Measurements from ENCODE around the gene AIF1. TPM values are rescaled to one million over a fixed set of nuclear protein-coding genes. Genes with fewer than 3 reads are reported as not detected.
A peak's percentile ranks its signal among the peaks of the same experiment; 100 is the strongest.

AIF1 gene
- total RNA-seq, 1 experiment from 2014 or later: not detected

GRCh38 chr6:31655349-31656237, 40.6 kb downstream of the AIF1 start, which contains the start of gene APOM:
APOM (plus strand) TSS chr6:31655894; CDS start chr6:31655967, 73 bp downstream.
- TF ChIP-seq, protein P1, sequence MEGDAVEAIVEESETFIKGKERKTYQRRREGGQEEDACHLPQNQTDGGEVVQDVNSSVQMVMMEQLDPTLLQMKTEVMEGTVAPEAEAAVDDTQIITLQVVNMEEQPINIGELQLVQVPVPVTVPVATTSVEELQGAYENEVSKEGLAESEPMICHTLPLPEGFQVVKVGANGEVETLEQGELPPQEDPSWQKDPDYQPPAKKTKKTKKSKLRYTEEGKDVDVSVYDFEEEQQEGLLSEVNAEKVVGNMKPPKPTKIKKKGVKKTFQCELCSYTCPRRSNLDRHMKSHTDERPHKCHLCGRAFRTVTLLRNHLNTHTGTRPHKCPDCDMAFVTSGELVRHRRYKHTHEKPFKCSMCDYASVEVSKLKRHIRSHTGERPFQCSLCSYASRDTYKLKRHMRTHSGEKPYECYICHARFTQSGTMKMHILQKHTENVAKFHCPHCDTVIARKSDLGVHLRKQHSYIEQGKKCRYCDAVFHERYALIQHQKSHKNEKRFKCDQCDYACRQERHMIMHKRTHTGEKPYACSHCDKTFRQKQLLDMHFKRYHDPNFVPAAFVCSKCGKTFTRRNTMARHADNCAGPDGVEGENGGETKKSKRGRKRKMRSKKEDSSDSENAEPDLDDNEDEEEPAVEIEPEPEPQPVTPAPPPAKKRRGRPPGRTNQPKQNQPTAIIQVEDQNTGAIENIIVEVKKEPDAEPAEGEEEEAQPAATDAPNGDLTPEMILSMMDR (conservative IDR thresholded peaks at IDR 0.05; ENCODE audit: low read depth, low read length): no peak
- TF ChIP-seq EZH2phosphoT487 (IDR thresholded peaks at IDR 0.05; ENCODE audit: borderline replicate concordance, low read length) (no peak), EZH2 (IDR thresholded peaks at IDR 0.05; ENCODE audit: low read length, unreplicated experiment) (no peak)
- H3K27ac ChIP-seq (ENCODE audit: low read length): no peak within 1 kb of the TSS
- H3F3A ChIP-seq (ENCODE audit: low read length, unreplicated experiment): no peaks in the 10 kb centered on the region
- H3K4me1 ChIP-seq (ENCODE audit: insufficient read depth, low read length): peaks cover 44% of the 10 kb centered on the region
- H2AFZ ChIP-seq (ENCODE audit: low read length): no peak within 1 kb of the TSS
- H3K9me3 ChIP-seq (ENCODE audit: low read length): no peaks in the 10 kb centered on the region
- no peak within 1 kb of the TSS for H3K9ac ChIP-seq (ENCODE audit: low read length)
- H3K4me3 ChIP-seq (ENCODE audit: low read length): no peak within 1 kb of the TSS
- H3K27me3 ChIP-seq (ENCODE audit: low read length): no peaks in the 10 kb centered on the region
- DNase-seq (no peak), ATAC-seq (no peak)
- H3K4me2 ChIP-seq (ENCODE audit: low read length): no peak within 1 kb of the TSS
- no TSS peak for BruUV-seq (replicated peaks)
- CTCF ChIA-PET: no interaction called here
- H3K9me2 ChIP-seq (replicated peaks; ENCODE audit: low read length): no peaks in the 10 kb centered on the region
- peaks cover 53% of the 10 kb centered on the region for H3K79me2 ChIP-seq (ENCODE audit: low read length)
- H4K20me1 ChIP-seq (ENCODE audit: low read length): peaks cover 4% of the 10 kb centered on the region; the same call in 1 of the 2 replicates
- 0 out of 2 replicates have a peak, but pooled peaks cover 5% of the 10 kb centered on the region for H3K36me3 ChIP-seq (ENCODE audit: low read depth, low read length)
- POLR2A ChIA-PET (ENCODE audit: unreplicated experiment): no interaction called here
- intact Hi-C loops (cut with micrococcal nuclease): no loop called here

GRCh38 chr6:31657406-31658157, 42.5 kb downstream of the AIF1 start:
- Histone ChIP-seq H3K27me3 (ENCODE audit: low read length) (no peaks in the 10 kb centered on the region), H3K4me2 (ENCODE audit: low read length) (peak overlapping the region; percentile 99; the same call in 1 of the 2 replicates), H3F3A (ENCODE audit: low read length, unreplicated experiment) (no peaks in the 10 kb centered on the region), H3K9me3 (ENCODE audit: low read length) (no peaks in the 10 kb centered on the region), H3K36me3 (ENCODE audit: low read depth, low read length) (peaks cover 2% of the 10 kb centered on the region; the same call in 1 of the 2 replicates), H2AFZ (ENCODE audit: low read length) (no peak overlapping the region), H3K4me3 (ENCODE audit: low read length) (no peak overlapping the region), H3K9me2 (replicated peaks; ENCODE audit: low read length) (no peaks in the 10 kb centered on the region), H4K20me1 (ENCODE audit: low read length) (peaks cover 4% of the 10 kb centered on the region; the same call in 1 of the 2 replicates), H3K4me1 (ENCODE audit: insufficient read depth, low read length) (peaks cover 38% of the 10 kb centered on the region), H3K27ac (ENCODE audit: low read length) (no peak overlapping the region), H3K79me2 (ENCODE audit: low read length) (peaks cover 35% of the 10 kb centered on the region), H3K9ac (ENCODE audit: low read length) (no peak overlapping the region)
- ChIA-PET POLR2A (ENCODE audit: unreplicated experiment) (no interaction called here), CTCF (no interaction called here)
- ATAC-seq: no peak
- intact Hi-C loops (cut with micrococcal nuclease): no loop called here
- no peak for TF ChIP-seq EZH2 (IDR thresholded peaks at IDR 0.05; ENCODE audit: low read length, unreplicated experiment)
- TF ChIP-seq, protein P1 (conservative IDR thresholded peaks at IDR 0.05; ENCODE audit: low read depth, low read length): no peak
- TF ChIP-seq EZH2phosphoT487 (IDR thresholded peaks at IDR 0.05; ENCODE audit: borderline replicate concordance, low read length): no peak
- BruUV-seq (replicated peaks): no TSS peak
- DNase-seq: peak; percentile 19

All from PC-3 (cell line).